CD4-positive, alpha-beta T cell treated with Interleukin-2 at 100 ng/mL for 4 hours (primary cell): ENCODE results near the gene LRRC8D.

ENCODE experiments used
- DNase-seq: peaks from one replicate; pipeline ENCODE4 v3.0.0-alpha.2; 2020; ENCODE audit warnings: low spot score

Gene LRRC8D

GRCh38 chr1:89871768-89872473 is 51.1 kb downstream of the LRRC8D start:
- DNase-seq: no peak

DNA sequence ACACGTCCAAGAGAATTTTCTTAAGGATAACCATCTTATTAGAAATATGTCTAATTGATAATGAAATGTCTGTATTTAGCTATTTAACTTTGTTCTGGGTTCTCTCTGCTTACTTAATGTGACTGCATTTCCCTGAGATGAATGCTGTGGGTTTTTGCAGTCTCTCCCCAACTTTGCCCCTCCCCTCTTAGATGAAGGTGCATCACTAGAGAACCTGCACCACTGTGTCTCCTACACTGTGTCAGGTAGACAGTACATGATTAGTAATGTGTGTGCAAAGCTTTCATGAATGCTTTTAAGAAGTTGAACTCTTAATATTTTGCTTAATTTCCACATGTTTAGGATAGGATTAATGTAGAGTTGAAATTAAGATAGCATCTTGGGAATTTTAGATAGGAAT is 51.7 kb downstream of the LRRC8D start:
- peak; percentile 16 for DNase-seq

DNA sequence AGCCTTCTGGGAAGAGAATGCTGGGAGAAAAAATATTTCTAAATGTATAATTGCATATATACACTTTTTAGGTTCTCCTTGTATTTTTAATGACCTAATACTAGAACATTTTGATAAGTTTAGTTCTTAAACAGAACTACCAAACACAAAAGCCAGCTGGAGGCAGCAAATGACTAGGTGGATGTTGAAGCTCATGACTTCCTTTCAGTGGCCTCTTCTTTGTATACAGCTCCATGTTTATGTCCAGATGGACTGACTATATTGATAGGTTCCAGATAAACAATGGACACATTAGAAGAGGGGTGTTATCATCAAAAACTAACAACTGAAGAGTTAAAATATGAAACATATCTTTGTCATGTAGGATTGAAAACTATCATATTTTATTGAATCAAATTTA is 52.5 kb downstream of the LRRC8D start:
- DNase-seq: no peak

GRCh38 chr1:89873770-89874169 is 52.9 kb downstream of the LRRC8D start:
- DNase-seq: peak; percentile 34

DNA sequence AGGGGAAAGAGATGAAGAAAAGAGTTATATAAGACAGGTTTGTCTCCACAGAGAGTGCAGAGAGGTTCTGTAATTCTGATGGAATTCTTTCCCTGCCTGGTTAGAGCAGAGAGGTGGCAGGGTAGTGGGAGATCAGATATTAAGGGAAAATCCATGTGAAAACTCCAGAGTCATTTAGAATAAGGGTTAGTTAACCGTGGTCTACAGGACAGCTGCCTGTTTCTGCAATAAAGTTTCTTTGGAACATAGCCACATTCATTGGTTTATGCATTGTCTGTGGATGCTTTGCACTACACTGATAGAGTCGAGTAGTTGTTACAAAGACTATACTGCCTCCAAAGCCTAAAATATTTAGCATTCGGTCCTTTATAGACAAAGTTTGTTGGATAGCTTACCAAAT is 55.6 kb downstream of the LRRC8D start:
- no peak for DNase-seq

DNA sequence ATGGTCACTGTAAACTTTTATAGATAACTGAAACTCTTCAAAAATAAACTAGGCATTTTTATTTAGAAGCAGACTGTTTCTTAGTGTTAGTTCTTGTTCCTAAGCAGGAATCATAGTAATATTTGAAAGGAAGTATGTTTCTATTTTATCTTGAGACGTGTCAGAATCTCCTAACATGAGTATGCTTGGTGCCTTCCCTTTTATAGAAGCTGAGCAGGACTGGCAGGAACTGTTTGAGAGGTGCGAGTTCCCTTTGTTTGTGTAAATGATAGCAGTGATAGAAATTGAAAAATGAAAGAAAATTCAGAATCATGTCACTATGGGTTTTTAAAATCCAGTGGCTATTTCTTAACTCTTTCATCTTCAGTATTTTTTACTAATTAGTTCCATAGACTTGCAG is 56.9 kb downstream of the LRRC8D start:
- no peak for DNase-seq

GRCh38 chr1:89878256-89878655 is 57.4 kb downstream of the LRRC8D start:
- no peak for DNase-seq

DNA sequence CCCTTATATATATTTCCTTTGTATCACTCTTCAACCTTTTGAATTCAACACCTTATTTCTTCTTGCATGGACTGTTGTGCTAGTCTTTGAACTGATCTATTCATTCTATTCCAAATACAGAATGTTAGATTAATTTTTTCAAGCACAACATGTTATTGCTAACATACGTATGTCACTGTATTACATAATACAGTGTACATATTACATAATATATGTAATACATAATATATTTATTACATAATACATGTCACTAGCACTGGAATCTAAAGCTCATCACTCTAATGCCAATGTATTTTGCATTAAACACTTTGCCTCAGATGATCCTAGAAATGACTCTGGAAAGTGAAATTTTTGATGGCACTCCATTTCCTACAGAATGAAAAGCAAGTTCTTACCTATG is 59.8 kb downstream of the LRRC8D start:
- no peak for DNase-seq

GRCh38 chr1:89881415-89882058 is 60.7 kb downstream of the LRRC8D start:
- no peak for DNase-seq

- DNase-seq: no peak
Observed at GRCh38 chr1:89882348-89883029, 61.7 kb downstream of the LRRC8D start.

- no peak for DNase-seq
Observed at GRCh38 chr1:89883030-89883379, 62.2 kb downstream of the LRRC8D start.

GRCh38 chr1:89884718-89885596 is 64.1 kb downstream of the LRRC8D start:
- DNase-seq: no peak

GRCh38 chr1:89887270-89887669 is 66.4 kb downstream of the LRRC8D start:
- DNase-seq: no peak

DNA sequence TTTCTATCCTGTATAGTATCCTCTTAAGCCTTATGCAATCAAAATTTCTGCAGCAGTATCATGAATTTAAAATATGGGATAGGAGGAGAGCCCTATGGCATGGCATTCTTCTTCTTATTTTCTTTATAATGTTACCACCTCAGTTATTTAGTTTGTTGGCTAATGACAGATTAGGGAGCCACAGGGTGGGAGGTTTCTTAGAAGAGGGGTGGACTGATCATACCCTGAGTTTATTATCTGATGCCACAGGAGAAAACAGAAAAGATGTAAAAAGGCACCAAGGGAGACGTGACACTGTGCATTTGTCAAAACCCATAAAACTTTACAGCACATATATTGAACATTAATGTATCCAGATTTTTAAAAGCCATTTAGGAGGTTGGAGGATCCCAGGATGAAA is 66.9 kb downstream of the LRRC8D start:
- DNase-seq: no peak

GRCh38 chr1:89888480-89889322 is 67.9 kb downstream of the LRRC8D start:
- no peak for DNase-seq

GRCh38 chr1:89889323-89889615 is 68.4 kb downstream of the LRRC8D start:
- no peak for DNase-seq

DNA sequence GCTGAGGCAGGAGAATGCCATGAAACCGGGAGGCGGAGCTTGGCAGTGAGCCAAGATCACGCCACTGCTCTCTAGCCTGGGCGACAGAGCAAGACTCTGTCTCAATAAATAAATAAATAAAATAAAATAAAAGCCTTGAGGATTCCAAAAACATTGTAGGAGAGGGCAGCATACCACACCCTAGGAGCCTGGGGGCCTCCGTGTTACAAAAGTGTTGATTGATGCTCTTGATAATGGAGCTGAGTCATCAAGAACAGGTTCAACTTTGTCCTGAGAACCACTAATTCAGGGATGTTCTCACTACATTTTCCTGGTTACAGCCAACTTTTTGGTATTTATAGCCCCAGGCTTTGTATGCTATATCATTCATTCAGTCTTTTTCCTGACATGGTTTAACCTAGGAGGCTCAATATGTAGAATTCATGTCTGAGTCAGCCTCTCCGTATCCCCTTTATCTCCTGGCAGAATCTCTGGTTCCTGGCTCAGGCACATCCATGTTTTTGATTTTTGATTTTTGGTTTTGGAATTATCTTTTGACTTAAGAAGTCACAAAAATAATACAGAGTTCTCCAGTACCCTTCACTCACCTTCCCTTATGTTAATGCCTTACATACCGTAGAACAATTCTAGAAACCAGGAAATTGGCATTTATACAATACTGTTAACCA is 69.4 kb downstream of the LRRC8D start:
- no peak for DNase-seq

- no peak for DNase-seq
Observed at GRCh38 chr1:89892816-89893215, 72.0 kb downstream of the LRRC8D start.

GRCh38 chr1:89894210-89895201 is 73.7 kb downstream of the LRRC8D start:
- no peak for DNase-seq
